ENCODE data around the gene GNB2.
A peak's percentile ranks its signal among the peaks of the same experiment; 100 is the strongest.

Gene GNB2

GRCh38 chr7:100682228-100682741, 8.7 kb downstream of the GNB2 start:
- no peak for DNase-seq

- DNase-seq = no peak
These were observed 9.6 kb downstream of the GNB2 start for GRCh38 chr7:100682991-100683658.

- DNase-seq = no peak
These were observed 10.4 kb downstream of the GNB2 start for GRCh38 chr7:100683659-100684533.

GRCh38 chr7:100684534-100685042, 11.0 kb downstream of the GNB2 start:
- DNase-seq = no peak

- no peak for DNase-seq
These were observed 11.6 kb downstream of the GNB2 start for GRCh38 chr7:100685049-100685605.

GRCh38 chr7:100685631-100686145, 12.1 kb downstream of the GNB2 start:
- no peak for DNase-seq

GRCh38 chr7:100686201-100686821, 12.8 kb downstream of the GNB2 start:
- peak; percentile 84 for DNase-seq

- no peak for DNase-seq
These were observed 13.3 kb downstream of the GNB2 start for GRCh38 chr7:100686822-100687211.

- DNase-seq = no peak
These were observed 13.7 kb downstream of the GNB2 start for GRCh38 chr7:100687261-100687660.

GRCh38 chr7:100687751-100688300, 14.3 kb downstream of the GNB2 start:
- DNase-seq = no peak

GRCh38 chr7:100688326-100688860, 14.9 kb downstream of the GNB2 start:
- DNase-seq = no peak

- no peak for DNase-seq
These were observed 15.9 kb downstream of the GNB2 start for GRCh38 chr7:100689230-100690135.

GRCh38 chr7:100691676-100692577, 18.4 kb downstream of the GNB2 start:
- DNase-seq = peak; percentile 69

- no peak for DNase-seq
These were observed 19.0 kb downstream of the GNB2 start for GRCh38 chr7:100692578-100692961.

- no peak for DNase-seq
These were observed 20.0 kb downstream of the GNB2 start for GRCh38 chr7:100693312-100694097.

- DNase-seq = peak; percentile 83
These were observed 20.7 kb downstream of the GNB2 start, which contains the start of gene GIGYF1 for GRCh38 chr7:100694098-100694745. TSS of gene GIGYF1 (minus strand) at chr7:100694250. CDS start at chr7:100688238, 6,012 bp downstream.

- DNase-seq = no peak
These were observed 22.6 kb downstream of the GNB2 start for GRCh38 chr7:100696123-100696521.

GRCh38 chr7:100699018-100699417, 25.5 kb downstream of the GNB2 start:
- no peak for DNase-seq
